ENCODE results near the gene DCTD. TPM values are rescaled to one million over a fixed set of nuclear protein-coding genes. Genes with fewer than 3 reads are reported as not detected.

Gene DCTD
- total and polyA plus RNA-seq, 2 of the 13 experiments (the other 11 are each of a cell fraction or from before 2014, with no cell fraction given) = 85.1 to 95.3 TPM

DNA sequence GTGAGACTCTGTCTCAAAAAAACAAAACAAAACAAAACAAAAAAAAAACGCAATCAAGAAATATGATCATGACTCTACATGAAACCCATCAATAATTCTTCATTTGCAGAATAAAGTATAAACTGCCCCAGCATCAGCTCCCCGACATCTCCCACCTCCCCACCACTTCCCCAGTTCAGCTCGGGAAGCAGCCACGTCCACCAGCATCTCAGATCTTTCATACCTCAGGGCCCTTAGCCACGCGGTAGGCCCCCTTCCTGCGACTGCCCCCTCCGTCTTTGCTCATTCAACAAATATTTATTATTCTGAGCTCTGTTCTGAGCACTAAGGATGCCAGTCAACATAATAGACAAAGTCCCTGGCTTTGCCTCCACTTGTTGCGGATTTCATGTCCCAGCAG is 45.6 kb downstream of the DCTD start:
- peaks cover 0 to 4% of the 10 kb centered on the region in 2 experiments; a peak in 2 of 5 replicates for H3K36me3 ChIP-seq (replicated peaks in 1 of 2; ENCODE audit: control insufficient read depth in 1 of 2, insufficient read depth in 2 of 2, low read length in 2 of 2)
- DNase-seq (ENCODE audit: low spot score) = no peak
- no peak overlapping the region for H3K27ac ChIP-seq (ENCODE audit: extremely low read length, insufficient read depth, low read length)
- TF ChIP-seq KDM4B (CRISPR knock-in tag; IDR thresholded peaks at IDR 0.05) (no peak), SETDB1 (CRISPR knock-in tag; IDR thresholded peaks at IDR 0.05; ENCODE audit: borderline replicate concordance) (no peak), PHF5A (CRISPR knock-in tag; IDR thresholded peaks at IDR 0.05; ENCODE audit: low read depth, unreplicated experiment) (no peak), ZNF44 (CRISPR knock-in tag; IDR thresholded peaks at IDR 0.05) (no peak), TBX2 (CRISPR knock-in tag; IDR thresholded peaks at IDR 0.05; ENCODE audit: borderline replicate concordance) (no peak), PRPF4 (IDR thresholded peaks at IDR 0.05; ENCODE audit: low read depth, low read length, poor library complexity, severe bottlenecking) (no peak), GLI4 (CRISPR knock-in tag; IDR thresholded peaks at IDR 0.05; ENCODE audit: borderline replicate concordance) (no peak), RAD21 (CRISPR knock-in tag; IDR thresholded peaks at IDR 0.05) (no peak)
- TF ChIP-seq, protein P1, sequence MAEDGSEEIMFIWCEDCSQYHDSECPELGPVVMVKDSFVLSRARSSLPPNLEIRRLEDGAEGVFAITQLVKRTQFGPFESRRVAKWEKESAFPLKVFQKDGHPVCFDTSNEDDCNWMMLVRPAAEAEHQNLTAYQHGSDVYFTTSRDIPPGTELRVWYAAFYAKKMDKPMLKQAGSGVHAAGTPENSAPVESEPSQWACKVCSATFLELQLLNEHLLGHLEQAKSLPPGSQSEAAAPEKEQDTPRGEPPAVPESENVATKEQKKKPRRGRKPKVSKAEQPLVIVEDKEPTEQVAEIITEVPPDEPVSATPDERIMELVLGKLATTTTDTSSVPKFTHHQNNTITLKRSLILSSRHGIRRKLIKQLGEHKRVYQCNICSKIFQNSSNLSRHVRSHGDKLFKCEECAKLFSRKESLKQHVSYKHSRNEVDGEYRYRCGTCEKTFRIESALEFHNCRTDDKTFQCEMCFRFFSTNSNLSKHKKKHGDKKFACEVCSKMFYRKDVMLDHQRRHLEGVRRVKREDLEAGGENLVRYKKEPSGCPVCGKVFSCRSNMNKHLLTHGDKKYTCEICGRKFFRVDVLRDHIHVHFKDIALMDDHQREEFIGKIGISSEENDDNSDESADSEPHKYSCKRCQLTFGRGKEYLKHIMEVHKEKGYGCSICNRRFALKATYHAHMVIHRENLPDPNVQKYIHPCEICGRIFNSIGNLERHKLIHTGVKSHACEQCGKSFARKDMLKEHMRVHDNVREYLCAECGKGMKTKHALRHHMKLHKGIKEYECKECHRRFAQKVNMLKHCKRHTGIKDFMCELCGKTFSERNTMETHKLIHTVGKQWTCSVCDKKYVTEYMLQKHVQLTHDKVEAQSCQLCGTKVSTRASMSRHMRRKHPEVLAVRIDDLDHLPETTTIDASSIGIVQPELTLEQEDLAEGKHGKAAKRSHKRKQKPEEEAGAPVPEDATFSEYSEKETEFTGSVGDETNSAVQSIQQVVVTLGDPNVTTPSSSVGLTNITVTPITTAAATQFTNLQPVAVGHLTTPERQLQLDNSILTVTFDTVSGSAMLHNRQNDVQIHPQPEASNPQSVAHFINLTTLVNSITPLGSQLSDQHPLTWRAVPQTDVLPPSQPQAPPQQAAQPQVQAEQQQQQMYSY (CRISPR knock-in tag; IDR thresholded peaks at IDR 0.05) = no peak
- TF ChIP-seq, protein P2, sequence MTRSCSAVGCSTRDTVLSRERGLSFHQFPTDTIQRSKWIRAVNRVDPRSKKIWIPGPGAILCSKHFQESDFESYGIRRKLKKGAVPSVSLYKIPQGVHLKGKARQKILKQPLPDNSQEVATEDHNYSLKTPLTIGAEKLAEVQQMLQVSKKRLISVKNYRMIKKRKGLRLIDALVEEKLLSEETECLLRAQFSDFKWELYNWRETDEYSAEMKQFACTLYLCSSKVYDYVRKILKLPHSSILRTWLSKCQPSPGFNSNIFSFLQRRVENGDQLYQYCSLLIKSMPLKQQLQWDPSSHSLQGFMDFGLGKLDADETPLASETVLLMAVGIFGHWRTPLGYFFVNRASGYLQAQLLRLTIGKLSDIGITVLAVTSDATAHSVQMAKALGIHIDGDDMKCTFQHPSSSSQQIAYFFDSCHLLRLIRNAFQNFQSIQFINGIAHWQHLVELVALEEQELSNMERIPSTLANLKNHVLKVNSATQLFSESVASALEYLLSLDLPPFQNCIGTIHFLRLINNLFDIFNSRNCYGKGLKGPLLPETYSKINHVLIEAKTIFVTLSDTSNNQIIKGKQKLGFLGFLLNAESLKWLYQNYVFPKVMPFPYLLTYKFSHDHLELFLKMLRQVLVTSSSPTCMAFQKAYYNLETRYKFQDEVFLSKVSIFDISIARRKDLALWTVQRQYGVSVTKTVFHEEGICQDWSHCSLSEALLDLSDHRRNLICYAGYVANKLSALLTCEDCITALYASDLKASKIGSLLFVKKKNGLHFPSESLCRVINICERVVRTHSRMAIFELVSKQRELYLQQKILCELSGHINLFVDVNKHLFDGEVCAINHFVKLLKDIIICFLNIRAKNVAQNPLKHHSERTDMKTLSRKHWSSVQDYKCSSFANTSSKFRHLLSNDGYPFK (CRISPR knock-in tag; IDR thresholded peaks at IDR 0.05; ENCODE audit: borderline replicate concordance) = no peak
- TF ChIP-seq, protein P3, sequence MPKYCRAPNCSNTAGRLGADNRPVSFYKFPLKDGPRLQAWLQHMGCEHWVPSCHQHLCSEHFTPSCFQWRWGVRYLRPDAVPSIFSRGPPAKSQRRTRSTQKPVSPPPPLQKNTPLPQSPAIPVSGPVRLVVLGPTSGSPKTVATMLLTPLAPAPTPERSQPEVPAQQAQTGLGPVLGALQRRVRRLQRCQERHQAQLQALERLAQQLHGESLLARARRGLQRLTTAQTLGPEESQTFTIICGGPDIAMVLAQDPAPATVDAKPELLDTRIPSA (CRISPR knock-in tag; IDR thresholded peaks at IDR 0.05; ENCODE audit: borderline replicate concordance) = no peak
- H2AFZ ChIP-seq (ENCODE audit: low read length) = no peak overlapping the region
- POLR2A ChIA-PET = no interaction called here
- no peak overlapping the region for H3K9ac ChIP-seq (ENCODE audit: insufficient read depth, low read depth, low read length)
- no TSS peak for BruUV-seq (replicated peaks)
- no peaks in the 10 kb centered on the region for H3K79me2 ChIP-seq (ENCODE audit: insufficient read depth, low read length)
- H3K4me3 ChIP-seq (replicated peaks in 1 of 3; ENCODE audit: insufficient read depth in 1 of 3, low read depth in 2 of 3, low read length in 3 of 3) = no peak overlapping the region
- in situ Hi-C loops (cut with HindIII; ENCODE audit: extremely low pct_ligation_motif_present, low pct_unique_long_range_greater_than_20kb) = no loop called here
- H3K4me2 ChIP-seq (ENCODE audit: low read depth, low read length) = no peak overlapping the region
- intact Hi-C loops (cut with micrococcal nuclease; ENCODE audit: unreplicated experiment) = no loop called here
- FAIRE-seq = no peak
- H4K20me1 ChIP-seq (ENCODE audit: insufficient read depth, low read length) = no peaks in the 10 kb centered on the region
- no peaks in the 10 kb centered on the region for H3K9me3 ChIP-seq (ENCODE audit: low read length)
- no peak for ATAC-seq
- no peaks in the 10 kb centered on the region for H3K27me3 ChIP-seq (ENCODE audit: control insufficient read depth in 1 of 2, insufficient read depth in 2 of 2, low read length in 2 of 2)
- peaks cover 2% of the 10 kb centered on the region for H3K4me1 ChIP-seq (ENCODE audit: insufficient read depth, low read length)
- CTCF ChIA-PET (ENCODE audit: low intra/inter-chr PET ratio, low total read pairs) = no interaction called here
- WGBS (ENCODE audit: low lambda C conversion rate) = 80% methylated on average over 9 of the region's 9 CpGs

Data from HepG2 (cell line).